Measurements from ENCODE around the gene COPS9.

The COPS9 gene

GRCh38 chr2:240138254-240138984 lies 2.3 kb upstream of the COPS9 start:
- in situ Hi-C loops (cut with MboI; ENCODE audit: low sequenced_read_pairs): loop anchor here (25.0 kb wide), 1 partner anchor 1776 kb away; no protein-coding TSS in a partner anchor

DNA sequence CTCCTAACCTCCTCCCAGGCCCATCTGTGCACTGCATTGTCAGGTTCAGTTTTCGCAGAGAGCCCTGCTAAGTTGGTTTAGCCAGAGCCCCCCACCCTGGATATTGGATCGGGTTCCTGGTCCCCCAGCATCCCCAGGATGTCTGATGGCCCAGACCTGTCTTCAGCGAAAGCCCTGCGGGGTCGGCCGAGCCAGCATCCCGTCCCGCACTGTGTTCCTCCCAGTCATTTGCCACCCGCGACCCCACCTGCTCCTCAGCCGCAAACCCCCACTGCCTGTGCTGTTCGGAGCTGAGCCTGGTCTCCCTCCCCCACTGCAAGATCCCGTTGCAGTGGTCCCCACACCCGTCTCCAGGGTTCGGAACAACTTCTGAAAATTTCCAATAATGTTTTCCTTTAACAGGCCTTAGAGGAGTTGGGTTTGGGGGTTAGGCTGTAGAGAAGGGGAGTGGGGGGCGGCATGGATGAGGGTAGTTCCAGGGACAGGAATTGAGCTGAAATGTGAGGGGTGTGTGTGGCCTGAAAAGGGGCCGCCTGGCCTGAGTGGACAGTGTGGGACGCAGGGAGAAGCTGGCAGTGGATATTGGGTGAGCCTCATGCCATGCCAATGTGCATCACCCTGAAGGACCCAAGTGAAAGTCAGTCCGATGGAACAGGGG lies 1.6 kb upstream of the COPS9 start:
- in situ Hi-C loops (cut with MboI; ENCODE audit: low sequenced_read_pairs): loop anchor here (25.0 kb wide), 1 partner anchor 1775 kb away; no protein-coding TSS in a partner anchor

DNA sequence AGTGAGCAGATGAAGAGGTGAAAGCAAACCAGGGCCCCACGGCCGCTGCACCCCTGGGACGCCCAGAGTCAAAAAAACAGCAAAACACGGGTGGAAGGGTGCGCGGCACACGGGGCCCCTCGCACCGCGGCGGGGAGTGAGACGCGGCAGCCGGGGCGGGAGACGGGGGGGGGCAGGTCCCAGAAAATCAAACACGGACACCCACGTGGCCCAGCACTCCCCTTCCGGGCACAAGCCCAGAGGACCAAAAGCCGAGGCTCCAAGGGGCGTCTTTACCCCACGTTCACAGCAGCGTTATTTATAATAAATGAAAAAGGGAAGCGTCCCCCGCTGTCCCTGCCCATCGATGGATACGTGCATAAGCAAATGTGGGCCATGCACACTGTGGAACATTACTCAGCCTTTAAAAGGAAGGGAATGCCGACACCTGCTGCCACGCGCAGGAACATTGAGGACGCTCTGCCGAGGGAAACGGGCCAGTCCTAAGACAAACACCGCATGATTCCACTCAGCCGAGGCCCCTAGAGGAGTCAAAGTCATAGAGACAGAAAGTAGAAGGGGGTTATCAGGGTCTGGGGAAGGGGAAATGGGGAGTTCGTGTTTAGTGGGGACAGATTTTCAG lies 677 bp upstream of the COPS9 start:
- in situ Hi-C loops (cut with MboI; ENCODE audit: low sequenced_read_pairs): loop anchor here (25.0 kb wide), 1 partner anchor 1774 kb away; no protein-coding TSS in a partner anchor

GRCh38 chr2:240135706-240136012 lies 446 bp downstream of the COPS9 start:
- in situ Hi-C loops (cut with MboI; ENCODE audit: low sequenced_read_pairs): loop anchor here (25.0 kb wide), 1 partner anchor 1773 kb away; no protein-coding TSS in a partner anchor

GRCh38 chr2:240134956-240135520 lies 1.1 kb downstream of the COPS9 start:
- in situ Hi-C loops (cut with MboI; ENCODE audit: low sequenced_read_pairs): loop anchor here (25.0 kb wide), 1 partner anchor 1773 kb away; no protein-coding TSS in a partner anchor

DNA sequence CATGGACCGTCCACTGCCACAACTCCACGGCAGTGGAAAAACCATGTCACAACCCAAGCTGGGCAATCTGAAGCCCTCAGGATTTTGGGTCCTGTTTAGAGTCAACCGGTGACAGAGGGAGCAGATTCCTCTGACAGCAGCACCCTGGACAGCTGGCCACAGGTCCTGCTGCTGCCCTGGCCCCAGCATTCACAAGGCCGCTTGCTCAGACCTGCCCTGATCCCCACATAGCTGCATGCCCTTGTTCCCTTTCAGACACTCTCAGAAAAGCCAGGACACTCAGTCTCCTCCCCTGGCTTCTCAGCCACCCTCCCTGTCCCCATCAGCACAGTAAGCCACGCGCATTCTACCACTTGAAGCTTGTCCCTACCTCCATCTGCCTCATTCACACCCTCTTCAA lies 1.6 kb downstream of the COPS9 start:
- in situ Hi-C loops (cut with MboI; ENCODE audit: low sequenced_read_pairs): loop anchor here (25.0 kb wide), 1 partner anchor 1772 kb away; no protein-coding TSS in a partner anchor

- in situ Hi-C loops (cut with MboI; ENCODE audit: low sequenced_read_pairs): loop anchor here (25.0 kb wide), 1 partner anchor 1771 kb away; no protein-coding TSS in a partner anchor
Observed at GRCh38 chr2:240133401-240133800, 2.7 kb downstream of the COPS9 start.

DNA sequence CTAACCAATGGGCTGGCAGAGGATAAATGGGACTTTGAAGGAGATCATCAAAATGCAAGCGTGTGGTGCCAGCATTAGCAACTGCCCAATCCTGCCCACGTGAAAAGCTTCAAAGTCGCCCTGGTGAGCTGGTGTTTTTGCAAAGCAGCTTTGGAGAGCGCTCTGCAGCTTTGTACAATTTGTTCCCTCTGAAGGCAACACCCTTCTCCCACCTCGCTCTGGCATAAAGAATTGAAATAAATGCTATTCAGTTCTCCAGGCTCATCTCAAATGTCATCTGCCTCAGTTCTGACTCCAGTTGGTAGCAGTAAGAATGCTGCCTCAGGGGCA lies 3.5 kb downstream of the COPS9 start:
- in situ Hi-C loops (cut with MboI; ENCODE audit: low sequenced_read_pairs): loop anchor here (25.0 kb wide), 1 partner anchor 1770 kb away; no protein-coding TSS in a partner anchor

DNA sequence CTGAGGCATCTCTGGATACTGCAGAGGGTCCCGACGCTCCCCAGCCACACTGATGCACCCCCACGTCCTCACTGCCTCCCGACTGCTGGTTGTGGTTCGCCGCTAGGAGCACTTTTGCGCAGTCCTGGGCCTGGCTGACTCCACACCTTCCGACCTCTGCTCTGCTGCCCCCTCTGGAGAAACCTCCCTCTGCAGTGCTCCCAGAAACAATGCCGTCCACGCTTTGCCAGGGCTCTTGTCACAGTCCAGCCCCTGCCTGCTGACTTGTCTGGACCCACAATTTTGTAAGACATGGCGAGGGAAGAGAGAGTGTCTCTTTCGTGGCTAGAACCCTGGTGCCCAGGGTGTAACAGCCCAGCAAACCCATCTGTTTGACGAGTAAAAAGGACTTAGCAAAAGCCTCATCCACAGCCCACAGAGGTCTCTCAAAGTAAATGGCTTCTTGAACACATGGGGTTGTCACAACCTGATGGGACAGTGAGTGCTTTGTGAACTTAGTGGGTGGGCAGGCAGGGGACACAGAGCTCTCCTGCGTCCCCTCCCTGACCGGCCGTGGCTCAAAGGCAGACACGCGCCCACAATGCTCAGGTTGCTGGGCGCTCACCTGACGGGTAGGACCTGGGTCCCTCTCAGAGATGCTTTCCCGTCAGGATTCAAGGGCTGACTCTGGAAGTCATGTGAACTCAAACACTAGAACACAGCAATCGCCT lies 4.0 kb downstream of the COPS9 start:
- in situ Hi-C loops (cut with MboI; ENCODE audit: low sequenced_read_pairs): loop anchor here (25.0 kb wide), 1 partner anchor 1770 kb away; no protein-coding TSS in a partner anchor

GRCh38 chr2:240131296-240131695 lies 4.8 kb downstream of the COPS9 start:
- in situ Hi-C loops (cut with MboI; ENCODE audit: low sequenced_read_pairs): loop anchor here (25.0 kb wide), 1 partner anchor 1769 kb away; no protein-coding TSS in a partner anchor

DNA sequence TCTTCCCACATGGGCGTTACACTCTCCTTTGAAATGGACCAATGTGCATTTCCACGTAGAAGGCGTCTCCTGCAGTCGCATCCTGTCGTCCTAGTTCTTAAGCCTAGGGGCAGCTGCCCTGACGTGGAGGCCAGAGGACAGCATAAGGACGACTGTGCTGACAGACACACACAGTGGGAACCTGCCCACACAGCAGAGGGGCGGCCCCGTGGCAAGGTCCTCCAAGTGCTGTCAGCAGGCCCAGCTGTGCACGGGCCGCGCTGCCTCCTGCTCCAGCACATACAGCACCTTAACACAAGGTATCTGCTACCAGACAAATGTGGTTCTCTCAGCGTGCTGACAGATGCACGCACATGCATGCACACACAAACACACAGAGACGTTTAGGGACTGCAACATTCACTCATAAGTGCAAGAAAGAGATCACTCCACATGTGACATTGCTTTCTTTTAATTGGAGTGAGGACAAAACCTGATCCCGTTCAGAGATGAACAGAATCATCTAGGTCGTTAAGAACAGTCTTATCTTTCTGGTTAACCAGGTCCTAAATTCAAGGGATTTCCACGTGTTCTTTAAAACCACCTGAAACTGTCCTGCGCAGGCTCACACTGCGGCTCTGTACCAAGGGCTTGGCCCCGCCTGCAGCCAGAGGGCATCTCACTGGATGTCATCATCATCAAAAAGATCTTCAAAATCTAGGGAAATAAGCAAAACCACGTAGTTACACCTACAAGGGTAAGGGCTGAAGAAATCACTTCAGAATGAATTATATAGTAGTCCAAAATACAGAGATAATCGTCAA lies 5.5 kb downstream of the COPS9 start:
- in situ Hi-C loops (cut with MboI; ENCODE audit: low sequenced_read_pairs): loop anchor here (25.0 kb wide), 1 partner anchor 1768 kb away; no protein-coding TSS in a partner anchor

DNA sequence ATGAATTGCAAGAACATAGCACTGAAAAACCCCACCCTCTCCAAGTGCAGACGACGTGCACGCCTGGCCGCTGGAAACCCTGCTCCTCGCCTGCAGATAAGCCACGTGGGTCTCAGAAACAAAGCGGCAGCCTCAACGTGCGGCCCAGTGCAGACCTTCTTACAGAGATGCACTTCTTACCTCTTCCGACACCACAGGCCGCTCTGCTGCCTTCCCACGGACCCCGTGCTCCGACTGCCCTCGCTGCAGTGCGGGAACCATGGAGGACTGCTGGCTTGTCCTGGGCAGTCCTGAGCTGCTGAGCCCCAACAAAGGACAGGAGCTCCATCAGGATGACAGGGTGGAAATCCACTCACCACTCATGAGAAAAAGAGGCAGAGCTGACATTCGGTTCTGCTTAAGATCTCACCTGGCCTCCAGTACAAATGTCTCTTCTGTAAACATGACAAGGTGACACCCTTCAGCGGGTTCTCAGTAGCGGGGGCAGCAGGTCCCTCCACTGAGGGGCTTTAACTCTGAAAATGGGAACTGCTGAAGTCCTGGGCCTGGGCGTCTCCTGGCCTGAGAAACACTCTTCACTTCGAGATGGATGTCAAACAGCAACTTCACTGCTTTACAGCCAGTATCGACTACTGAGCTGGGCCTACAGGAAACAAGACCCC lies 6.2 kb downstream of the COPS9 start:
- in situ Hi-C loops (cut with MboI; ENCODE audit: low sequenced_read_pairs): loop anchor here (25.0 kb wide), 1 partner anchor 1768 kb away; no protein-coding TSS in a partner anchor

DNA sequence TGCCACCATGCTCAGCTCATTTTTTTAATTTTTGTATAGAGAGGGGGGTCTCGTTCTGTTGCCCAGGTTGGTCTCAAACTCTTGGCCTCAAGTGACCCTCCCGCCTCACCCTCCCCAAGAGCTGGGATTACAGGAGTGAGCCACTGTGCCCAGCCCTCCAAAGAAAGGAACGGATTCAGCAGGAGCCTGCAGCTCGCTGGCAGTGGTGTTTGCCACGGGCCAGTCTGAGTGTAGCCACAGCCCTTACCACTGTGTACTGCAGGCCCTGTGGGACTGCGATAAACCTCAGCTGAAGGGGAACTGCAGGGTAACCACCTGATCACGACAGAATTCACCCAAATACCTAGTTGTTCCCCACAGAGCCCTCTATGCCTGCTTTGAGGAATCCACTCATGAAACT lies 6.8 kb downstream of the COPS9 start:
- in situ Hi-C loops (cut with MboI; ENCODE audit: low sequenced_read_pairs): loop anchor here (25.0 kb wide), 1 partner anchor 1767 kb away; no protein-coding TSS in a partner anchor

DNA sequence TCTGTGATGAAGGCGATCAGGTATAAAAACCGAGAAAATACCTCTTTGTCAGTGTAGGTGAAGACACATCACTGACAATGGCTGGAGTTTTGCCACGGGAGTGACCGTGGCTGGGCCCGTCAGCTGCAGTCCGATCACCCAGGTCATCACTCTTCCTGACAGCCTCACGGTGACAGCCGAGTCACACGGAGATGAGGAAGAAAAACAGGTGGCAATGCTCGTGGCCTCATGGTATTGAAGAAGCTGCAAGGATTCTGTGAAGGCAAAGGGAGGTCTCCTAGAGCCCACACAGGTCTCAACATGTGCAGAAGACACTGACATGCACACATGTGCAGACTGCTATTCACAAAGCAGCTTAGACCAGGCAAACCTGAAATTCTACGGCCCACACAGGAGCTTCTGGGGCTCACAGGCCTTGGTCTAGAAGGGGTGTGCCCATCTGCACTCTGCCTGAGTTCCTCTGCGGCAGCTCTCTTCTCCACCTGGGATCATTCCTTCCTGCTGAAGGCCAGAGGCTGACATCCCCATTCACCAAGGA lies 7.4 kb downstream of the COPS9 start:
- in situ Hi-C loops (cut with MboI; ENCODE audit: low sequenced_read_pairs): loop anchor here (25.0 kb wide), 1 partner anchor 1766 kb away; no protein-coding TSS in a partner anchor

DNA sequence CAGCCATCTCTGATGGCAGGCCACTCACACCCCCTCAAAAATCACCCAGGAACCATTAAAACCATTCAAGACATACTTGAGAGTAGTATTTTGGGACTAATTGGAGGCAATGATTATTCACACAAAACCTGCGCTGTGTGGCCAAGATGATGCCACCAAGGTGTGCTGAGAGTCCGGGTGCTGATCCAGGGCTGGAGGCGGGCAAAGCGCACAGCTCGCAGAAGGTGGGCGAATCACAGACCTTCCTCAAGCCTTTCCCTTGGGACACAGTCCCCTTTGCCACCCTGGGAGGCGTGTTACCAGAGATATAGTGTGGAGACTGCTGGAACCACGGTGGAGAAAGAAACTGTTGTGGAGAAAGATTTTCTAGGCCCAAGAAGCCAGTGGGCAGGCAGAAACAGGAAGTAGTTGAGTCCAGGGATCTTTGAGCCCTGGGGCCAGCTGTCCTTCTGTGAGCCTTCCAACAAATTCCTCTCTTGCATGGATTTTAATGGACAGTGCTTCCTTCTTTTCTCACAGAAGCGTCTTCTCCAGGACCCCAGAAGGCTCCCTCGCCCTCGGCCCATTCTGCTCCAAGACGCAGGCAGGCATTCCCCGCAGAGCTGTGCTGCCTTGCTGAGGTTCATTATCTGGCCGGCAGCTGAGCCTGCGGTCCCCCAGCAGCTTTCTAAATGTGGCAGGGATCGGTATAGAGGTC lies 8.0 kb downstream of the COPS9 start:
- in situ Hi-C loops (cut with MboI; ENCODE audit: low sequenced_read_pairs): loop anchor here (25.0 kb wide), 1 partner anchor 1766 kb away; no protein-coding TSS in a partner anchor

DNA sequence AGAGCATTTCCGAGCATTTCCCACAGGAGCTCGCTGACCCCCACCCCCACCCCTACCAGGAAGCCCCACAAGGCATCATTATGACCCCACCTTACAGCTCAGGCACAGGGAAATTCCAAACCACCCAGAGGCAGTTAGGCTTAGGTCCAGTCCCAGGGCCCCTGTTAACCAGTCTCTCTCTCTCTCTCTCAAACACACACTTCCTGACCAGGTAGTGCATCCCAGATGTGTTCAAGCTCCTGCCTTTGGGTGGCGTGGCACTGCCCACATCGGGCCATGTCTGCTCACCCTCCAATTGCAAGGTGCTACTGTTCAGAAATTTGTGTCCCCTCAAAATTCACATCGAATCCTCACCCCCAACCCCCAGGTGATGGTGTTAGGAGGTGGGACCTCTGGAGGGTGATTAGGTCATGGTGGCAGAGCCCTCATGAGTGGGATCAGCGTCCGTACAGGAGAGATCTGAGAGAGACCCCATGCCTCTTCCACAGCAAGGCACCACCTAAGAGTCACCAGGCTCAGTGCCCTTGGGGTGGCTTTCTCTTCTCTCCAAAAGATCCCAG lies 8.8 kb downstream of the COPS9 start:
- in situ Hi-C loops (cut with MboI; ENCODE audit: low sequenced_read_pairs): loop anchor here (25.0 kb wide), 1 partner anchor 1765 kb away; no protein-coding TSS in a partner anchor

DNA sequence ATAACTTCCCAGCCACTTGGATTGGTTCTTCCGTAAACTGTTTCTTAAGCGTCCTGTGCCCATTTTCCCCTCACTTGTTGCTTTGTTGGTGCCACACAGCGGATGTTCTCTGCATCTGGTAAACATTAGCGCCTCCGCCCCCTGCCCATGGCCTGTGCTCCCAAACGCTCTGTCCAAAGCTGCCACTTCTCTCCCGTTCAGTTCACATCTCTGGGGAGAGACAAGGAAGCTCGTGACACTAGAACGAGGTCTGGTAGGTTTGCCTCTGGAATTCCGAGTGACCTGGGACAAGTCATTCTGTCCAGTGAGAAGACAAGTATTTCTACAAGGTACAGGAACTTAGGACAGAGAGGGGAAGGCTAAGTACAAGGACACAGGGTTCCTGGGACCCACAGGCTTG lies 9.4 kb downstream of the COPS9 start:
- in situ Hi-C loops (cut with MboI; ENCODE audit: low sequenced_read_pairs): loop anchor here (25.0 kb wide), 1 partner anchor 1764 kb away; no protein-coding TSS in a partner anchor

DNA sequence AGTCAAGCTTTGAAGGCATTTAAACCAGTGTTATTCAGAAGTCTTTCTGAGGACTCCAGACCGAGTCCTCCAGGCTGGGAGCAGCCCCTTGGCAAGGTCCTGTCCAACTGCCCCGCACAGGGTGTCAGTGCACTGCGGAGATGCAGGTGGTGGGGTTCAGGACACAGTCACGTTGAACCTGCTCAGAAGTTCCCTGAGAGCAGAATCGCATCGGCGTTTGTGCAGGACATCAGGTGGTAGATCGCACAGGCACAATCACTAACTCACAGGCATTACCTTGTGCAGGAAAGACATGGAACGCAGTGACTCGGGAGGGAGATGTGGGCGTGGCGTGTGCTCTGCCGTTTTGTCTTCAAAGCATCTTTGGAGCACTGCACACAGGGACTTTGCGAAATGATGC lies 10.4 kb downstream of the COPS9 start:
- in situ Hi-C loops (cut with MboI; ENCODE audit: low sequenced_read_pairs): loop anchor here (25.0 kb wide), 1 partner anchor 1763 kb away; no protein-coding TSS in a partner anchor

All from HL-60/S4 (cell line).